Stimulated activated CD8-positive, alpha-beta memory T cell treated with anti-CD3 and anti-CD28 coated beads, Interleukin-4, amount 100 ng/mL, for 48 hours (primary cell): ENCODE data around the gene DNAH5.
"Not testable (repeated sequence)": the region's sequence is repeated elsewhere in the genome, so short reads cannot be mapped to it uniquely, and the experiment has no call there.

ENCODE experiments used
- DNase-seq: peaks from one replicate; pipeline ENCODE4 v3.0.0-alpha.2; 2020

Gene DNAH5

GRCh38 chr5:13816126-13816525 lies 128.4 kb downstream of the DNAH5 start:
- no peak for DNase-seq

GRCh38 chr5:13814301-13814700 lies 130.2 kb downstream of the DNAH5 start:
- no peak for DNase-seq

- DNase-seq, result no peak
These were observed 134.6 kb downstream of the DNAH5 start for GRCh38 chr5:13809921-13810320.

DNA sequence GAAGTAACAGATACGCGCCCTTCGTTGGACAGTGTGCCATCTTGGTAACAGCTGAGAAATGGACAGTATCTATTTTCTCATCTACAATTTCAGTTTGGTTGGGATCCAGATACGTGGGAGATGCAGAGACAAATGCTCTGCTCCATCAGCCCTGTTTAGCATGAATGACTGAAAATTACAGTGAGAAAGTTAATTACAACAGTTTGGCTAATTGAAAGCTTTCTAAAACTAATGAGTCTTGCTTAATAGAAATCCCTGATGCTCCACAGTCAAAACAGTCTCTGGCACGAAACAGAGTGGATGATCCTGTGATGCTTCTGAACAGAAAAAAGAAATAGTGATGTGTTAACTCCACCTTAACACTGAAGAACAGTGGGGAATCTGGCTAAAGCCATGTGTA lies 140.2 kb downstream of the DNAH5 start:
- DNase-seq, result no peak

DNA sequence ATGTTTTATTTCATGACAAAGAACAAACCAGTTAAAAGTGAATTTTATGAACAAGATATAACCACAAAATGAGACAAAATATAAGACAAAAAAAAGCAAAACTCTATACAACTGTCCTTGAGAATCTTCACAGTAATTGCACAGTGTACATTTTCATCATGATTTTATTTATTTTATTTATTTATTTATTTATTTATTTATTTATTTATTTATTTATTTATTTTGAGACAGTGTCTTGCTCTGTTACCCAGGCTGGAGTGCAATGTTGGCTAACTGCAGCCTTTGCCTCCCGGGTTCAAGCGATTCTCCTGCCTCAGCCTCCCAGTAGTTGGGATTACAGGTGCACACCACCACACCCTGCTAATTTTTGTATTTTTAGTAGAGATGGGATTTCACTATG lies 145.9 kb downstream of the DNAH5 start:
- DNase-seq, result not testable (repeated sequence)

- DNase-seq, result no peak
These were observed 158.6 kb downstream of the DNAH5 start for GRCh38 chr5:13785781-13786415.

DNA sequence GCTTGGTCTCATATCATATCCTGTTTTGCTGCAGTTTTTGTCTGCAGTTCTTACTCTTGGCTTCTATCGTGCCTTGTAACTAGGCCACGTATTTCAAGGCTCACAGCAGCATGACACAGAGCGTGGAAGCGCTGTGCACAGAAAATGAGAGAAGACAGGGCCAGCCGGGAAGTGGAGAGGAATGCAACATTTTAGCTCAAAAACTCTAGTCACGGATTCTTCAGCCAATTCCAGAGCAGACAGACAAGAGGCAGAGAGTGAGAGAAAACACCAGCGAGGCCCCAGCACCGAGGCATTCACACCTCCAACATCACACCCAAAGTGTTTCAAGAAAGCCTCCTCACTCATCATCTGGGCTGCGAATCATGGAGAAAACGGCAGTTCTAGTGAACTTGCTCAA lies 160.8 kb downstream of the DNAH5 start:
- no peak for DNase-seq

DNA sequence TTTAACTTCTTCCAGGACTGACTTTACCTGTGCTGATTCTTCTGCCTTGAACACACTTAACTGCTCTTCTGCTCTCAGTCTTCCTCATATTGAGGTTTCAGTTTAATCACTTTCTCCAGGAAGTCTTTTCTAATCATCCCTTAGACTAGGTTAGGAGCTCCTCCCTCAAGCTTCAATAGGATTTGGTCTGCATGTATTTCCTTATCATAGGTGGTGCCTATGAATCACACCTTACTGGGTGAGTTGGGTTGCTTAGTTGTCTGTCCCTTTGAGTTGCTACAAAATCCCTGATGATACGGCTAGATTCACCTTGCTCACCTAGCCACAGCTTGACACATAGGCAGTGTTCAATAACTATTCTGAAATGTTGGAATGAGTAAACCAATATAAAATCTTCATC lies 164.4 kb downstream of the DNAH5 start:
- no peak for DNase-seq

DNA sequence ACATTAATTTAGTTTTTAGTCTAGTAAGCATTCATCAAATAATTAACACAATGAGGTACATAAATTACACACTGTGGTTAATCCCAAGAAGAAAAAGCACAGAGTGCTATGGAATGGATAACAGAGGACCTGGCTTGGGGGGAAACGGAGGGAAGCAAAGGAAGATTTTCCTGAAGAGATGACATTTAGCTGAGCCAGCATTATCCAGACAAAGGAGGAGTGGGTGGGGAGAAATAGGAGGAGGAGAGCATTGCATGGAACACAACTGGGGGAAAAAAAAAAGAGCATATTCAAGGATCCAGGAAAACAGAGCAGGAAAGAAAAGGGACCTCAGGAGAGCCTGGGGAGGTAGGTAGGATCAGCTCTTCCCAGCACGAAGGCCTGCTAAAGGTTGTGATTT lies 170.8 kb downstream of the DNAH5 start:
- DNase-seq, result no peak

GRCh38 chr5:13771011-13771571 lies 173.4 kb downstream of the DNAH5 start:
- no peak for DNase-seq

DNA sequence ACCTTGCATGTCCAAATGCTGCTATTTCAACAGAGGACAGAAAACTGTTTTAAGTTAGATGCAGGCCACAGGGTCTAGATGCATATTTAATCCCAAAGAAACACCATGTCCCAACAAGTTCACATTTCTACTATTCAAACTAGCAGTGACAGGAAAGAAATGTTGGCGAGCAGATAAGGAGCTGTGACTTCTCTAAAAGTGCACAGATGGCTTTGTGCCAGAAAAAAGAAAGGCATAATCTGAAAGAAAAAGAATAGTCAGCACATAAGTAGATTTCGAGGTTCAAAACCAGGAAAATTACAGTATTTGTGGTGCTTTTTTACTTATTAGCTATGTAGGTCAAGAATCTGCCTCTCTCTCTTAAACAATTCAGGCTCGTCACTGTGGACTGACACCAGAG lies 178.3 kb downstream of the DNAH5 start:
- DNase-seq, result no peak

DNA sequence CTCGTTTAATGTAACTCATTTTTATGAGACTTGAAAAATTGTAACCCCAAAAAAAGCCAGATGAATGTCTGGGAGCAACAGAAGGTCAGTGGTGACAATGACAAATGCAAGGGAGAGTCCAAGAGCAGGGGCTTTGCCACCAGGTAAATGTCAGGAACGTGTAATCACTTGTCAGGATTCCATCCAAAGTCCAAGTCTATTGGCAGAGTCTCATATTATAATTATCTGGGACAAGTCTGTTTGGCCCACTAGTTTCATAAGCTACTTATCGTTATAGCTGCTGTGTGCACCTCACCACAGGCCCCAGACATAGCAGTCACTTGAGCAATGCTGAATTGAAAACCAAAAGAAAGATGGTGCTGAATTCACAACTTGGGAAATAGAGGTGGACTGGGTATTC lies 180.8 kb downstream of the DNAH5 start:
- DNase-seq, result no peak

DNA sequence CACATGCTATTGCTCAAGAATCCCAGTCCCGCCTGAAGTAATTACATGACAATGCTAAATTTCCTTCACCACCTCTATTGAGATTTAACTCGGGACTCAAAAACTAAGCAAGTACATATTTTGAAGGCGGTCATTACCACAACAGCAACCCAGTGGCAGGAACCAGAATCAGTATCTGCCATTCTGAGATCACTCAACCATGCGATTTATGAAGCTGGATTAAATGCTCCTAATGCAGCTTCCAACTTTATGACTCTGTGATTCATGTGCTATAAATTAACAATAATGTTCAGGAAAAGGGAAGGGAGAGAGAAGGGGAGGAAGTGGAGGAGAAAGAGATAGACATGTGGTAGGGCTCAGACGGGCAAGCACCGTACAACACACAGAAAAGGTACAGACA lies 194.7 kb downstream of the DNAH5 start:
- DNase-seq, result no peak

DNA sequence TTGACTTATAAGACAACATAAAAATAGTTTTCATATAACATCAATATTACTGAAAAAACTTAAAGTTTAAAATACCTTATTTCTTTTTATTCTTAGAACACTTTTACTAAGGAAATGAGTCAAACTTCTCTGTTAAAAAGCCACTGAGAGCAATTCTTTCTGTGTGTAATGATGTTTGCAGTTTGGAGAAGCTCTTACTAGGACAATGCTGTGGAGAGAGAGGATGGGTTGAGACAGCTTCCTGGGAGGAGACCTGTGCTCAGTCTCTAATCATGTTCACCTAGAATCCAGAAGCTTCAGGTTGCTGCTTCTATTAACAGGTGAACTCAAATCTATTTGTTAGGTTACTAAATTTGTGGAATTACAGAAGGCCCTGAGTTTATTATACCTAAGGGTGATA lies 198.5 kb downstream of the DNAH5 start:
- no peak for DNase-seq

DNA sequence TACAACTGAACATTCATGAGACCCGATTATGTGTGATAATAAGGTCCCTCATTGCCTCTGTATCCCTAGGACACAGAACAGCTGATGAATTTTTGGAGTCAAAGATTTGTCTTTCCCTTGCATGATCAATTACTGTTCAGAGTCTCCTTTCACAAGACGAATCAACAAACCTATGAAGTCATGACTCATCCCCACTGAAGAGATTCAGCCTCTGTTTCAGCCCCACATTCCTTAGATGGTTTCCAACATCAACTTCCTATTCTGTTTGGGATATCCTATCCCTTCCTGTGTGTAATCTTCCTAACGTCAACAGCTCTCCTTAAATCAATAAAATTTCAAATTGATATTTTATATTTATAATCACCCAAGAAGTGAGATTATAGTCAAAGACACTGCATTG lies 199.0 kb downstream of the DNAH5 start:
- no peak for DNase-seq

- DNase-seq, result no peak
These were observed 204.0 kb downstream of the DNAH5 start for GRCh38 chr5:13740471-13740870.

DNA sequence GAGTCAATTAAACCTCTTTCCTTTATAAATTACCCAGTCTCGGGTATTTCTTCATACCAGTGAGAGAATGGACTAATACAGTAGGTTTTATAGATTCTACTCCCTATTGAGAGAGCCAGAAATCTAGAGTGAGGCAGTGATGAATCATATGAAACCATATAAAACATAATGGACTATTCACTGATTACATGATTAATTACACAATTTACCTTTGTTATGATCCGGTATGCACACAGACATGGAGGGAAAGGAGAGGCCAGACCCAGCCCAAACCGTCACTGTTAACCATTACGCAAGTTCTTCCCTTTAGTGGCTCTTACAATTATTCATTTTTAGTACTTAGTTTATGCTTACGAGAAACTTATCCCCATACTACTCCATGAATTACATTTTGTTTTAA lies 205.0 kb downstream of the DNAH5 start:
- no peak for DNase-seq

DNA sequence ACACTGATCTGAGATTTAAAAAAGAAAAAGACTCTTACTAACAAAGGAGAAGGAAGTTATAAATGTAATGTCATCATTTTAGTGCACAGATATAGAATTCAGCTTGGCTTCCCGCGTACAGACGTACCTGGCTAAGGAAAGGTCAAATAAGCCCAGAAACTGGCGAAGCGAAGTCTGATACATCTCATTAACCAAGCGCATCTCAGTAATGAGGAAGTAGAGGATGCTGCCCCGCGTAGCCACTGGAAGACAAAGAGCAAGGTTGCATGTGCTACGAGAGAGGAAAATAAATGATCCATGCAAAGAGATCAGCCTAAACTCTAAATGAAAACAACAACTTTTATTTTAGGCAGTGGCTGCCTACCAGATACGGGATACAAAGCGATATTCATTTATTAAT lies 208.8 kb downstream of the DNAH5 start:
- DNase-seq, result no peak

DNA sequence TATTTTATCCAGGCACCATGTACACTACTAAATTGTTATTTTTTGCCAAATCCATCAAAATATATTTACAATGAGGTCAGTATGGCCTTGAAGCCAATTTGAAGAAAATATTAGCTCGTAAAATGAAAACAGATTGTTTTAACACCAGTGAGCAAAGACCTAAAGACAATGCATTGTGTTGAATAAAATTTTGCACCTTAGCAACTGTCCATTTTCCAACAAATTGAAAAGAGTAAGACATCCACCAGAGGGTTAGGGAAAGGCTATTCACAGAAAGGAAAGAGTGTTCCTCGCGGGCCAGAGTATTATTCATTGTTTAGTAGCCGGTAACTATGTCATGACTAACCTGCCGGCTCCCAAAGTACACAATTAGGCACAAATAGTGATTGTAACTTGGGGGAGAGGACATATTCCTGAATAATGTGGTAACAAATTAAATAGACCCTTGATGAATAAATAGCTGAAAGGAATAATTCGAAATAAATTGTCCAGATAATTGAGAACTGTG lies 213.3 kb downstream of the DNAH5 start:
- DNase-seq, result no peak

DNA sequence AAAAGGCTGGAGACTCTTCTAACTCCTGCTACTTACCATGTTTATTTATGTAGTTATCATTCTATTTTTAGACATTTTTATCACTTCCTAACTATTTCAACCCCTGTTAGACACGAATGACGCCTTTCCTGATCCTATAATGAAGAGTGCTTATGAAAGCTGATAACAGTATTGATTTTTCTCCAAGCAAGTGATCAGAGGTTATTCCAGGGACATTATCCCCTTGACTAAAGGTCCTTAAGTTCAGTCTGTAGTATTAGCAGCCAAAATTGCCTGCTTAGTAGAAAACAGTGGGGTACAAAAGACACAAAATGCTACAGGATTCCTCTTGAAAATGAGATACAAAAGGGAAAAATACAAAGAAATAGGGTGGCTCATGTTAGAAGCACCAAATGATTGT lies 235.6 kb downstream of the DNAH5 start:
- DNase-seq, result no peak

- DNase-seq, result no peak
These were observed 236.1 kb downstream of the DNAH5 start for GRCh38 chr5:13708432-13708831.

- DNase-seq, result no peak
These were observed 240.1 kb downstream of the DNAH5 start for GRCh38 chr5:13704396-13704795.

DNA sequence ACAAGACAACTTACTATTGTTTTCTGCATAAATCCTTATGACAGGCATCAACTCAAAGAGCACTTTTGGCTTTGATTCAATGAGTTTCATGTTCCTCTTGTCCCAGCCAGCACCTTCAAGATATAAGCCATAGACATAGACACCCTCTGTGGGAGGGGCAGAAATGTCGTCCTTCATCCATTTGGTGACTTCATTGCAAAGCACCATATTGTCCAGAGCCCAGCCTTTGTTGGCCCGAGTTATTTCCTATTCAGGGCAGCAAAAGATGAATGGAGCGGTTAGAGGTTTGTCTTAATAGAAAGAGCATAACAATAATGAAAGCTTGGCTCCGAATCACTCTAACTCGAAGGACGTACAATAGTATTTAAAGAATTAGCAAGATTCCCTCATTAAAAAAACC lies 243.9 kb downstream of the DNAH5 start:
- DNase-seq, result no peak

DNA sequence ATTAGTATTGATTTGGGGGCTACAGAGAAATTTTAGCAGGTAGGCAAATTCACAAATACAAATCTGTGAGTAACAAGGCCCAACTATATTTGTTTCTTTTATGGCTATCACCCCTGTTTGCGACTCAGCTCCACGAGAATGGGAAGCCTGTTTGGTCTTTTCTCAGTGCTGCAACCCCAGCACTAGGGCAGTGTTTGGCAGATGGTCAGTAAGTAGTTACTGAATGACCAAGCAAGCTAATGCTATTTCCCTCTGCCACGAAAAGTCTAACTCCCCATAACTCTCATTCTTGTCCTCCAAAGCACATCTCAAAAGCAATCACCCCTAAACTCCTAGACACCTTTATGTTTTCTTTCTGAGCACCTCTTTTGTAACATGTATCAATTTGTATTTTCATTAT lies 245.6 kb downstream of the DNAH5 start:
- DNase-seq, result no peak

- no peak for DNase-seq
These were observed 249.3 kb downstream of the DNAH5 start for GRCh38 chr5:13695076-13695712.
